ENCODE data around the gene TBC1D22B. TPM values are rescaled to one million over a fixed set of nuclear protein-coding genes. Genes with fewer than 3 reads are reported as not detected.

The TBC1D22B gene
- total and polyA plus RNA-seq, 9 of the 15 experiments (the other 6 are each of a cell fraction or from before 2014, with no cell fraction given) = 4.8 to 24.2 (median 13.5) TPM

DNA sequence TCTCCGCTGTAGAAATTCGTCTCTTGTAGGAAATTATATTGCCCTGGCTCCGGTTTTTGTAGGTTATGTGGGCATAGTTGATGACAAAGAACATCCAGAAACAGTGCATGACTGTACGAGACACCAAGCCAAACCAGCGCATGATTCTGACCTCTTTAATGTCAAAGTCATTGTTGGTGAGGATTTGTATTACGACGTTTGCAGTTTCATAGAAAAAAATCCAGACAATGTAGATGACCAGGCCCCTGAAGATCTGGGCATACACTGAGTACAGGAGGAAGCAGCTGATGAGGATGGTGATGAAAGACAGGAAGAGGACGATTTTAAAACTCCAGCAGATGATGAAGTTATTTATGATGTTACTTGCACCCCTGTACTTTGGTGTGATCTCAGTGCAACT lies 39.1 kb upstream of the TBC1D22B start:
- no peaks in the 10 kb centered on the region for H3K27me3 ChIP-seq (ENCODE audit: control insufficient read depth in 2 of 2, insufficient read depth in 2 of 2, low read length in 2 of 2)
- H3K79me2 ChIP-seq (ENCODE audit: control insufficient read depth, insufficient read depth, low read length) = no peaks in the 10 kb centered on the region
- H4K20me1 ChIP-seq (replicated peaks; ENCODE audit: control insufficient read depth, insufficient read depth, low read length) = no peaks in the 10 kb centered on the region
- intact Hi-C loops (cut with micrococcal nuclease) (loop anchor here (10.0 kb wide), 1 partner anchor 334 kb away; the partner anchor contains the start of gene C6orf89), in situ Hi-C loops (cut with MboI) (no loop called here)
- no peak overlapping the region for H3K9ac ChIP-seq (ENCODE audit: insufficient read depth in 1 of 2, low read depth in 2 of 2, low read length in 2 of 2)
- ChIA-PET POLR2A (no interaction called here), CTCF (ENCODE audit: low intra/inter-chr PET ratio) (no interaction called here)
- no peak overlapping the region for H3K4me2 ChIP-seq (ENCODE audit: insufficient read depth, low read length)
- no peaks in the 10 kb centered on the region for H3K36me3 ChIP-seq (ENCODE audit: control insufficient read depth, insufficient read depth, low read length)
- 55% methylated on average over 8 of the region's 8 CpGs for WGBS (ENCODE audit: insufficient coverage, low coverage, missing lambda C conversion rate)
- H3K9me1 ChIP-seq (ENCODE audit: control insufficient read depth, insufficient read depth, low read length) = no peaks in the 10 kb centered on the region
- TF ChIP-seq NRF1 (conservative IDR thresholded peaks at IDR 0.05 in 1 of 2, IDR thresholded peaks at IDR 0.05 in 1 of 2) (no peak), CC2D1A (IDR thresholded peaks at IDR 0.05) (no peak), SRF (CRISPR knock-in tag; IDR thresholded peaks at IDR 0.05) (no peak), LCOR (CRISPR knock-in tag; IDR thresholded peaks at IDR 0.05) (no peak), TGIF2 (CRISPR knock-in tag; IDR thresholded peaks at IDR 0.05) (no peak), ZNF507 (tag; conservative IDR thresholded peaks at IDR 0.05) (no peak), PTRF (tag; IDR thresholded peaks at IDR 0.05) (no peak)
- TF ChIP-seq, protein P1, sequence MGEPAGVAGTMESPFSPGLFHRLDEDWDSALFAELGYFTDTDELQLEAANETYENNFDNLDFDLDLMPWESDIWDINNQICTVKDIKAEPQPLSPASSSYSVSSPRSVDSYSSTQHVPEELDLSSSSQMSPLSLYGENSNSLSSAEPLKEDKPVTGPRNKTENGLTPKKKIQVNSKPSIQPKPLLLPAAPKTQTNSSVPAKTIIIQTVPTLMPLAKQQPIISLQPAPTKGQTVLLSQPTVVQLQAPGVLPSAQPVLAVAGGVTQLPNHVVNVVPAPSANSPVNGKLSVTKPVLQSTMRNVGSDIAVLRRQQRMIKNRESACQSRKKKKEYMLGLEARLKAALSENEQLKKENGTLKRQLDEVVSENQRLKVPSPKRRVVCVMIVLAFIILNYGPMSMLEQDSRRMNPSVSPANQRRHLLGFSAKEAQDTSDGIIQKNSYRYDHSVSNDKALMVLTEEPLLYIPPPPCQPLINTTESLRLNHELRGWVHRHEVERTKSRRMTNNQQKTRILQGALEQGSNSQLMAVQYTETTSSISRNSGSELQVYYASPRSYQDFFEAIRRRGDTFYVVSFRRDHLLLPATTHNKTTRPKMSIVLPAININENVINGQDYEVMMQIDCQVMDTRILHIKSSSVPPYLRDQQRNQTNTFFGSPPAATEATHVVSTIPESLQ (CRISPR knock-in tag; IDR thresholded peaks at IDR 0.05) = no peak
- TF ChIP-seq, protein P2, sequence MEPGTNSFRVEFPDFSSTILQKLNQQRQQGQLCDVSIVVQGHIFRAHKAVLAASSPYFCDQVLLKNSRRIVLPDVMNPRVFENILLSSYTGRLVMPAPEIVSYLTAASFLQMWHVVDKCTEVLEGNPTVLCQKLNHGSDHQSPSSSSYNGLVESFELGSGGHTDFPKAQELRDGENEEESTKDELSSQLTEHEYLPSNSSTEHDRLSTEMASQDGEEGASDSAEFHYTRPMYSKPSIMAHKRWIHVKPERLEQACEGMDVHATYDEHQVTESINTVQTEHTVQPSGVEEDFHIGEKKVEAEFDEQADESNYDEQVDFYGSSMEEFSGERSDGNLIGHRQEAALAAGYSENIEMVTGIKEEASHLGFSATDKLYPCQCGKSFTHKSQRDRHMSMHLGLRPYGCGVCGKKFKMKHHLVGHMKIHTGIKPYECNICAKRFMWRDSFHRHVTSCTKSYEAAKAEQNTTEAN (CRISPR knock-in tag; IDR thresholded peaks at IDR 0.05) = no peak
- TF ChIP-seq, protein P3, sequence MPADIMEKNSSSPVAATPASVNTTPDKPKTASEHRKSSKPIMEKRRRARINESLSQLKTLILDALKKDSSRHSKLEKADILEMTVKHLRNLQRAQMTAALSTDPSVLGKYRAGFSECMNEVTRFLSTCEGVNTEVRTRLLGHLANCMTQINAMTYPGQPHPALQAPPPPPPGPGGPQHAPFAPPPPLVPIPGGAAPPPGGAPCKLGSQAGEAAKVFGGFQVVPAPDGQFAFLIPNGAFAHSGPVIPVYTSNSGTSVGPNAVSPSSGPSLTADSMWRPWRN (IDR thresholded peaks at IDR 0.05; ENCODE audit: low read depth) = no peak
- TF ChIP-seq, protein P4, sequence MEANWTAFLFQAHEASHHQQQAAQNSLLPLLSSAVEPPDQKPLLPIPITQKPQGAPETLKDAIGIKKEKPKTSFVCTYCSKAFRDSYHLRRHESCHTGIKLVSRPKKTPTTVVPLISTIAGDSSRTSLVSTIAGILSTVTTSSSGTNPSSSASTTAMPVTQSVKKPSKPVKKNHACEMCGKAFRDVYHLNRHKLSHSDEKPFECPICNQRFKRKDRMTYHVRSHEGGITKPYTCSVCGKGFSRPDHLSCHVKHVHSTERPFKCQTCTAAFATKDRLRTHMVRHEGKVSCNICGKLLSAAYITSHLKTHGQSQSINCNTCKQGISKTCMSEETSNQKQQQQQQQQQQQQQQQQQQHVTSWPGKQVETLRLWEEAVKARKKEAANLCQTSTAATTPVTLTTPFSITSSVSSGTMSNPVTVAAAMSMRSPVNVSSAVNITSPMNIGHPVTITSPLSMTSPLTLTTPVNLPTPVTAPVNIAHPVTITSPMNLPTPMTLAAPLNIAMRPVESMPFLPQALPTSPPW (CRISPR knock-in tag; IDR thresholded peaks at IDR 0.05) = no peak
- H3K4me3 ChIP-seq = no peak overlapping the region
- H3K9me3 ChIP-seq (replicated peaks; ENCODE audit: control insufficient read depth, insufficient read depth, low read depth, low read length) = no peaks in the 10 kb centered on the region
- FAIRE-seq (no peak), DNase-seq (ENCODE audit: extremely low read depth in 1 of 4, low spot score in 3 of 4) (no peak), ATAC-seq (no peak)
- peaks cover 6 to 12% of the 10 kb centered on the region in 2 experiments; a peak in 4 of 5 replicates for H3K4me1 ChIP-seq (replicated peaks in 1 of 2; ENCODE audit: control insufficient read depth in 2 of 2, insufficient read depth in 2 of 2, low read length in 2 of 2)
- no TSS peak for BruUV-seq (replicated peaks)
- no peak overlapping the region for H2AFZ ChIP-seq (ENCODE audit: low read depth, low read length)
- no peak overlapping the region for H3K27ac ChIP-seq (ENCODE audit: extremely low read depth, low read depth, low read length)
